ENCODE data around the gene OASL.

Gene OASL

DNA sequence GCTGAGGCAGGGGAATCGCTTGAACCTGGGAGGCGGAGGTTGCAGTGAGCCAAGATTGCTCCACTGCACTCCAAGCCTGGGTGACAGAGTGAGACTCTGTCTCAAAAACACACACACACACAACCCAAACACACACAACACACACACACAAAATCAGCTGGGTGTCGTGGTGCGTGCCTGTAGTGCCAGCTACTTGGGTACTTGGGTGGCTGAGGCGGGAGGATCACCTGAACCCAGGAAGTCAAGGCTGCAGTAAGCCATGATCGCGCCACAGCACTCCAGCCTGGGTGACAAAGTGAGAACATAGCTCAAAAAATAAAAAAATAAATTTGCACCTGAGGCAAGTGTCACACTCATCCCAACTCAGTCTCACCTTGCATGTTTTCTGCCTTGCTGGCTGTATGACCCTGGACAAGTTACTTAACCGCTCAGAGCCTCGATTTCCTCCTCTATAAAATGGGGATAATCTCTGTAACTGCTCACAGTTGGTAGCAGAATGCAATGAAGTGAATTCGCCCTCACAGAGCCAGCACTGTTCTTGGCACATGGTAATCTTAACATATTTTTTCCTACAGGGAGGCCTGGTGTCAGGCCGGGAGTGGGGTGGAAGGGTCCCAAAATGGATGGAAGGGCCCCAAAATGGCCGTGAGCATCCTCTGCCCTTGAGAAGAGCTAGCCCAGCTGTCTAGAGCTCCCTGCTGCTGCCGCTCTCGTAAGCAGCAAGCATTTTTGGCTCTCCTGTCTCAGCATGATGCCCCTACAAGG, 61.3 kb downstream of the OASL start:
- H3K9me3 Mint-ChIP-seq = no peaks in the 10 kb centered on the region
- no peak overlapping the region for H3K27ac Mint-ChIP-seq
- ATAC-seq (no peak), DNase-seq (no peak)
- no peaks in the 10 kb centered on the region for H3K4me1 Mint-ChIP-seq
- H3K4me3 Mint-ChIP-seq = no peak overlapping the region
- no peaks in the 10 kb centered on the region for H3K27me3 Mint-ChIP-seq

DNA sequence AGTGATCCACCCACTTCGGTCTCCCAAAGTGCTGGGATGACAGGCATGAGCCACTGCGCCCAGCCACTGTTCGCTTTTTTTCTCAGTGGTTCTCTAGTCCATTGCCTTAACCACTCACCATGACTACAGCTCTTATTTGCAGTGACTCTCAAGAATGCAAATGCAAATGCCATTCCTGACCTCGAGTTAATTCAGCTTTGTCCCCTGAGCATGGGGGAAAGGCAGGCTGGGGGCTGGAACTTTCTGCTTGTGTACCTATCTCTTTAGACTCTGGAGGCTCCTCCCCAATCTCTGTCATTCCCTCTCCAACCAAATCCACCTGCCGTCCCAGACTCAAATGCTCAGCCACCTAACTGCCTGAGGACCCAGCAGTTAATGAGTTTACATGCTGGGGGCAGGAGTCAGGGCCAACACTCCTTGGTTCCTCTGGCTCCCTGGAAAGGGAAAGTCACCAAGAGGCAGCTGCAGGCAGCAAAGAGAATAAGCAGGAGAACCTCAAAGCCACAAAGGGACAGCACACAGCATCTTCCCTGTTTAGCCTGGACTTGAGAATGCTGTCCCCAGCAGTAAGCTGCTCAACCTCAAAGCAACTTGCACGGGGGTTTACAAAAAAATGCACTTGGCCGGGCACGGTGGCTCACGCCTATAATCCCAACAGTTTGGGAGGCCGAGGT, 66.0 kb downstream of the OASL start:
- Mint-ChIP-seq H3K27ac (no peak overlapping the region), H3K4me1 (peaks cover 10% of the 10 kb centered on the region), H3K9me3 (no peaks in the 10 kb centered on the region), H3K27me3 (no peaks in the 10 kb centered on the region), H3K4me3 (no peak overlapping the region)
- ATAC-seq (no peak), DNase-seq (no peak)

DNA sequence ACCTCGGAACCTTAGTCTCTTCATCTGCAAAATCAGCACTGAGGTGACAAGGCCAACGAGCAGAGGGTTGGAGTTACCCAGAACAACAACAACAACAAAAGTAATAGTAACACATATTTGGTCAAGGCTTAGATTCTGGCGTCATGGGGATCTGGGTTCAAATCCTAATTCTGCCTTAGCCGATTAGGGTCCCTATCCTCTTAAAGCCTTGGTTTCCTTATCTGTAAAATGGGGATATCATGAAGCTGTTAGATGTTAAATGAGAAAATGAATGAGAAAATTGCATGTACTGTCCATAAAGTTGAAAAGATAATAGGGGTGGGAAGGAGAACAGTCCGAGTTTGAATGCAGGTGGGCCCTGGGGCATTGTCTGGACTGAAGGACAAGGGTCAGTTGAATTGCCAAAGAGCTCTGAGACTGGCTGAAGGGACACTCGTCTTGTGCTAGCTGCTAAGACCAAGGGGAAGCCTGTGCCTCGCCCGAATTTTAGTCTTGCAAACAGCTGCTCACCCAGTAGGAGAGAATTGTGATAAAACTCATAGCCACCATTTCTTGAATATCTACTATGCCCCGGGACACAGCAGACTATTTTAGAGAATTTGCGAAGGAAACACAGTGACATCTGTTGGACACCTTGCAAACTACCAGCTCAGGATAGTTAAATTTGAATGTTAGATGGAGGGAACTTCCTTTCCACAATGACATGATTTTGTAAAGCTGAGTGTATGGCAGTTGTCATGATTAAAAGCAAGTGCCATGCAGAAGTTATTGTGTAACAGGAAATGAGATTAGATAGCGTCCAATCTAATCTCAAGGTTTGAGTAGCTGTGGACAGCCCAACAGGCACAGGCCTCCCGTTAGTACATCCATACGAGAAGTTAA, 67.5 kb downstream of the OASL start:
- no peaks in the 10 kb centered on the region for H3K9me3 Mint-ChIP-seq
- H3K27me3 Mint-ChIP-seq = no peaks in the 10 kb centered on the region
- ATAC-seq (peak; percentile 95), DNase-seq (peak; percentile 30 to 50)
- peak overlapping the region in 1 of 2 donors; percentile 69 for H3K27ac Mint-ChIP-seq
- peaks cover 10% of the 10 kb centered on the region for H3K4me1 Mint-ChIP-seq
- no peak overlapping the region for H3K4me3 Mint-ChIP-seq

DNA sequence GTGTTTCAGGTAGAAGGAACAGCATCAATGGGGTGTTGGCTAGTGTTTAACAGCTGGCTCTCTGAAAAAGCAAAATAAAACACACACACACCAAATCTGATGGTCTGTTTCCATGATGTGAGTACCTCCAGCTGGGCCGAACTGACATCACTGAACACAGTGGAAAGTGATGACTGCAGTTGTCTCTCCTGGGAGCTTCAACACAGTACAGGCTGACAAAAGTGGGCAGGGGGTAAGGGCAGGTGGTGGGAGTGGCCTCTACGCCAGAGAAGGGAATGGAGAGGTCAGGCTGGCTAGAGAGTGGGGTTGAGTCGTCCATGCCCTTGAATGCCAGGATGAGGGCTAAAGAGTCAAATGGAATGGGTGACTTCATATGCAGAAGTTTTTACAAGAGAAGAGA, 68.7 kb downstream of the OASL start:
- Mint-ChIP-seq H3K27me3 (no peaks in the 10 kb centered on the region), H3K9me3 (no peaks in the 10 kb centered on the region), H3K4me1 (peaks cover 10% of the 10 kb centered on the region), H3K27ac (no peak overlapping the region), H3K4me3 (no peak overlapping the region)
- DNase-seq = no peak
- no peak for ATAC-seq

All from stimulated activated naive CD8-positive, alpha-beta T cell treated with anti-CD3 and anti-CD28 coated beads, Interleukin-15, amount 100 ng/mL, for 72 hours (primary cell).